ENCODE data around the gene VAMP3.

The VAMP3 gene

GRCh38 chr1:7747605-7748004, 23.5 kb upstream of the VAMP3 start:
- H3K36me3 ChIP-seq (replicated peaks; ENCODE audit: low read depth, low read length), result no peaks in the 10 kb centered on the region
- no peak overlapping the region for H3K4me2 ChIP-seq (ENCODE audit: low read length)
- no peaks in the 10 kb centered on the region for H3K9me3 ChIP-seq (ENCODE audit: insufficient read depth, low read length)
- H2AFZ ChIP-seq (ENCODE audit: low read depth, low read length), result no peak overlapping the region
- no peaks in the 10 kb centered on the region for H4K20me1 ChIP-seq (ENCODE audit: insufficient read depth, low read length)
- no peaks in the 10 kb centered on the region for H3K79me2 ChIP-seq (ENCODE audit: low read length)
- H3K4me3 ChIP-seq (ENCODE audit: low read length), result no peak overlapping the region
- H3K27ac ChIP-seq (ENCODE audit: low read length), result no peak overlapping the region
- H3K9ac ChIP-seq (ENCODE audit: low read length), result no peak overlapping the region
- no peaks in the 10 kb centered on the region for H3K27me3 ChIP-seq (ENCODE audit: low read depth, low read length)
- H3K4me1 ChIP-seq (ENCODE audit: low read length), result no peaks in the 10 kb centered on the region
- TF ChIP-seq, protein P1, sequence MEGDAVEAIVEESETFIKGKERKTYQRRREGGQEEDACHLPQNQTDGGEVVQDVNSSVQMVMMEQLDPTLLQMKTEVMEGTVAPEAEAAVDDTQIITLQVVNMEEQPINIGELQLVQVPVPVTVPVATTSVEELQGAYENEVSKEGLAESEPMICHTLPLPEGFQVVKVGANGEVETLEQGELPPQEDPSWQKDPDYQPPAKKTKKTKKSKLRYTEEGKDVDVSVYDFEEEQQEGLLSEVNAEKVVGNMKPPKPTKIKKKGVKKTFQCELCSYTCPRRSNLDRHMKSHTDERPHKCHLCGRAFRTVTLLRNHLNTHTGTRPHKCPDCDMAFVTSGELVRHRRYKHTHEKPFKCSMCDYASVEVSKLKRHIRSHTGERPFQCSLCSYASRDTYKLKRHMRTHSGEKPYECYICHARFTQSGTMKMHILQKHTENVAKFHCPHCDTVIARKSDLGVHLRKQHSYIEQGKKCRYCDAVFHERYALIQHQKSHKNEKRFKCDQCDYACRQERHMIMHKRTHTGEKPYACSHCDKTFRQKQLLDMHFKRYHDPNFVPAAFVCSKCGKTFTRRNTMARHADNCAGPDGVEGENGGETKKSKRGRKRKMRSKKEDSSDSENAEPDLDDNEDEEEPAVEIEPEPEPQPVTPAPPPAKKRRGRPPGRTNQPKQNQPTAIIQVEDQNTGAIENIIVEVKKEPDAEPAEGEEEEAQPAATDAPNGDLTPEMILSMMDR (IDR thresholded peaks at IDR 0.05; ENCODE audit: low read depth, low read length), result no peak
- no peak for TF ChIP-seq EZH2phosphoT487 (IDR thresholded peaks at IDR 0.05; ENCODE audit: low read depth)

- TF ChIP-seq, protein P1 (IDR thresholded peaks at IDR 0.05; ENCODE audit: low read depth, low read length), result no peak
- TF ChIP-seq EZH2phosphoT487 (IDR thresholded peaks at IDR 0.05; ENCODE audit: low read depth), result no peak
- H3K9me3 ChIP-seq (ENCODE audit: insufficient read depth, low read length), result no peaks in the 10 kb centered on the region
- H3K36me3 ChIP-seq (replicated peaks; ENCODE audit: low read depth, low read length), result no peaks in the 10 kb centered on the region
- H3K9ac ChIP-seq (ENCODE audit: low read length), result no peak overlapping the region
- H3K4me2 ChIP-seq (ENCODE audit: low read length), result no peak overlapping the region
- H4K20me1 ChIP-seq (ENCODE audit: insufficient read depth, low read length), result no peaks in the 10 kb centered on the region
- H3K4me3 ChIP-seq (ENCODE audit: low read length), result no peak overlapping the region
- H3K4me1 ChIP-seq (ENCODE audit: low read length), result 0 out of 2 replicates have a peak, but pooled peaks cover 4% of the 10 kb centered on the region
- no peaks in the 10 kb centered on the region for H3K79me2 ChIP-seq (ENCODE audit: low read length)
- no peak overlapping the region for H3K27ac ChIP-seq (ENCODE audit: low read length)
- no peak overlapping the region for H2AFZ ChIP-seq (ENCODE audit: low read depth, low read length)
- peaks cover 2% of the 10 kb centered on the region; the same call in 1 of the 2 replicates for H3K27me3 ChIP-seq (ENCODE audit: low read depth, low read length)
These were observed 22.0 kb upstream of the VAMP3 start for GRCh38 chr1:7749126-7749525.

DNA sequence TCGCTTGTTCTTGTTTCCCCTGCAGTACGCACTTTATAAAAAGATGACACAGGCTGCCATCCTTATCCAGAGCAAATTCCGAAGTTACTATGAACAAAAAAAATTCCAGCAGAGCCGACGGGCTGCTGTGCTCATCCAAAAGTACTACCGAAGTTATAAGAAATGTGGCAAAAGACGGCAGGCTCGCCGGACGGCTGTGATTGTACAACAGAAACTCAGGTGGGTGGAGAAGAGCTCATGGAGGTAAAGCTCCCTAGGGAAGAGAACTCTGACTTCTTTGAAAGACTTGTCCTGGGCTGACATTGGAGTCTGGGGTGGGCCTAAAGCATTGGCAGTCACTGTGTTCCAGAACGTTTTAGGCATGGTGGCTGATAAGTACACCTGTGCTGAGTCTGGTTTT, 19.9 kb upstream of the VAMP3 start:
- H3K79me2 ChIP-seq (ENCODE audit: low read length), result no peaks in the 10 kb centered on the region
- H3K4me2 ChIP-seq (ENCODE audit: low read length), result no peak overlapping the region
- H3K27me3 ChIP-seq (ENCODE audit: low read depth, low read length), result peaks cover 3% of the 10 kb centered on the region; the same call in 1 of the 2 replicates
- no peak overlapping the region for H3K27ac ChIP-seq (ENCODE audit: low read length)
- H4K20me1 ChIP-seq (ENCODE audit: insufficient read depth, low read length), result no peaks in the 10 kb centered on the region
- TF ChIP-seq, protein P1 (IDR thresholded peaks at IDR 0.05; ENCODE audit: low read depth, low read length), result no peak
- no peak overlapping the region for H2AFZ ChIP-seq (ENCODE audit: low read depth, low read length)
- no peaks in the 10 kb centered on the region for H3K9me3 ChIP-seq (ENCODE audit: insufficient read depth, low read length)
- no peaks in the 10 kb centered on the region for H3K36me3 ChIP-seq (replicated peaks; ENCODE audit: low read depth, low read length)
- 0 out of 2 replicates have a peak, but pooled peaks cover 4% of the 10 kb centered on the region for H3K4me1 ChIP-seq (ENCODE audit: low read length)
- no peak overlapping the region for H3K9ac ChIP-seq (ENCODE audit: low read length)
- H3K4me3 ChIP-seq (ENCODE audit: low read length), result no peak overlapping the region

GRCh38 chr1:7752512-7753417, 18.3 kb upstream of the VAMP3 start:
- H3K27ac ChIP-seq (ENCODE audit: low read length), result no peak overlapping the region
- TF ChIP-seq, protein P1 (IDR thresholded peaks at IDR 0.05; ENCODE audit: low read depth, low read length), result peak; percentile 72
- no peak for TF ChIP-seq EZH2phosphoT487 (IDR thresholded peaks at IDR 0.05; ENCODE audit: low read depth)
- H3K4me2 ChIP-seq (ENCODE audit: low read length), result peak overlapping the region; percentile 72
- H3K4me3 ChIP-seq (ENCODE audit: low read length), result peak overlapping the region; percentile 75
- H3K9ac ChIP-seq (ENCODE audit: low read length), result peak overlapping the region; percentile 14
- peaks cover 3% of the 10 kb centered on the region; the same call in 1 of the 2 replicates for H3K27me3 ChIP-seq (ENCODE audit: low read depth, low read length)
- H3K4me1 ChIP-seq (ENCODE audit: low read length), result 0 out of 2 replicates have a peak, but pooled peaks cover 4% of the 10 kb centered on the region
- H2AFZ ChIP-seq (ENCODE audit: low read depth, low read length), result peak overlapping the region; percentile 92
- H3K36me3 ChIP-seq (replicated peaks; ENCODE audit: low read depth, low read length), result no peaks in the 10 kb centered on the region
- H4K20me1 ChIP-seq (ENCODE audit: insufficient read depth, low read length), result no peaks in the 10 kb centered on the region
- no peaks in the 10 kb centered on the region for H3K79me2 ChIP-seq (ENCODE audit: low read length)
- no peaks in the 10 kb centered on the region for H3K9me3 ChIP-seq (ENCODE audit: insufficient read depth, low read length)

Data from OCI-LY3 (cell line).